Lung (tissue), 12 donors: ENCODE data around the gene TBP. TPM values are rescaled to one million over a fixed set of nuclear protein-coding genes. Genes with fewer than 3 reads are reported as not detected.

Experiments
- ATAC-seq: fragments of 200-7000 bp; cut with Tn5 transposase; one replicate; pipeline ENCODE4 v1.9.1; 2020; ENCODE audit warnings: moderate number of reproducible peaks; ENCODE audit not compliant: insufficient read depth, low FRiP score
- DNase-seq, 3 donors: peaks; one replicate each; pipeline ENCODE4 v3.0.0-alpha.2; 2013 to 2017
- H3K27ac ChIP-seq, 2 donors: one replicate each; pipeline ENCODE4 v1.5.1; 2013; ENCODE audit warnings: mild to moderate bottlenecking in 2 of 2, moderate library complexity in 2 of 2, control low read depth in 1 of 2, inconsistent platforms in 1 of 2, low read depth in 1 of 2, low read length in 1 of 2
- H3K27me3 ChIP-seq, 3 donors: one replicate each; pipeline ENCODE4 v1.5.1; 2013; ENCODE audit warnings: low read length in 2 of 3; ENCODE audit not compliant: control insufficient read depth in 3 of 3, insufficient read depth in 3 of 3
- H3K36me3 ChIP-seq, 4 donors: one replicate each; pipeline ENCODE4 v1.5.1; 2013; ENCODE audit warnings: low read length in 4 of 4, mild to moderate bottlenecking in 1 of 4, moderate library complexity in 1 of 4; ENCODE audit not compliant: control insufficient read depth in 4 of 4, insufficient read depth in 4 of 4
- H3K4me1 ChIP-seq, 5 donors: one replicate each; pipeline ENCODE4 v1.5.1; 2013; ENCODE audit warnings: low read length in 5 of 5, mild to moderate bottlenecking in 2 of 5, moderate library complexity in 1 of 5; ENCODE audit not compliant: control insufficient read depth in 5 of 5, insufficient read depth in 5 of 5
- H3K4me3 ChIP-seq: one replicate; pipeline ENCODE4 v1.5.1; 2013; ENCODE audit warnings: mild to moderate bottlenecking, control low read depth, moderate library complexity
- H3K9ac ChIP-seq, 2 donors: one replicate each; pipeline ENCODE4 v1.5.1; 2013; ENCODE audit warnings: low read length in 2 of 2, control low read depth in 1 of 2; ENCODE audit not compliant: insufficient read depth in 1 of 2
- H3K9me3 ChIP-seq, 4 donors: one replicate each; pipeline ENCODE4 v1.5.1; 2013; ENCODE audit warnings: low read length in 3 of 4, mild to moderate bottlenecking in 1 of 4, moderate library complexity in 1 of 4; ENCODE audit not compliant: control insufficient read depth in 4 of 4, insufficient read depth in 3 of 4
- CTCF ChIP-seq: IDR thresholded peaks from 2 replicates; pipeline ENCODE4 v1.5.1; 2012; ENCODE audit warnings: mild to moderate bottlenecking; ENCODE audit errors: control extremely low read depth, extremely low read depth
- WGBS, 2 donors: extraction: QIAGEN DNeasy Blood & Tissue Kit; methylation state at CpG; one replicate each; pipeline ENCODE4 v1.1.7; 2013; 5-methylcytosine and 5-hydroxymethylcytosine counted together
- polyA plus RNA-seq, 2 donors: library from polyadenylated mRNA; stranded (reverse); fragments of 200-250 nt; gene quantifications; one replicate each; pipeline ENCODE4 v1.2.1, GENCODE V29; 2013
- total RNA-seq, 2 donors: library from RNA; depleted of rRNA in 1 of 2; stranded (reverse); fragments of >200 nt in 1 of 2; gene quantifications; one replicate each; pipeline ENCODE4 v1.2.1, GENCODE V29; 2014 to 2021
- donor health status: control.
- donor health status: control.
- donor health status: Bipolar disorder and iron deficiency.
- donor health status: healthy.
- donor health status: DM: yes; HTN: yes; CAD: no.

Gene TBP
- total and polyA plus RNA-seq, 4 donors, result 9.2 to 13.7 (median 11.3) TPM

DNA sequence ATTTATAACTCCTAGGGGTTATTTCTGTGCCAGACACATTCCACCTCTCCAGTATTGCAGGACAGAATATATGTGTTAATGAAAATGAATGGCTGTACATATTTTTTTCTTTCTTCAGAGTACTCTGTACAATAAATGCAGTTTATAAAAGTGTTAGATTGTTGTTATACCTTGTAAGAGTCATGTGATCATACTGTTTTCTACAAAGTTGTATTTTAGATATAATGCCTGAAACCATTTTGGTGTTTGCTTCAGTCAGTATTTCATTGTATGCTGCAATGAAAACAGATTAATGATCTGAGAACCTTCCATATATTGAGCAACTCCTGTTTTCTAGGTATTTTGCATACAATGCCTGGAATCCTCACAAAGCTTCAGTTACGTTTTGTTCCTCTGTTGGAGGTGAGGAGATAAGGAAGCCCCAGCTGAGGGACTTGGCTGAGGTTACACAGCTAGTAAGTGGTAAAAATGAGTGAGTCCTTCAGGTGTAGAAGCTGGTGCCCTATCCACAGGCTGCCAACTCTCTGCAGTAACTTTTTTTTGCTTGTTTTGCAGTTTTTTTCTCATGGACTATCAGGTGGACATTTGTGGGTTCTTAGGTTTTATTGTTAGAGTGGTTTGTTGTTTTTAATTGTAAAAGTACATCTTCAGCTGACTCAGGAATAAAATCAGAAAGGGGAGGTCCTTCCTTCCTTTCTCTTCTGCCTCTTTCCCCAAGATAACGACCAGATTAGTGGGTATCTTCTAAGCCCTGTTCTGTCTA lies 18.7 kb downstream of the TBP start:
- no peak overlapping the region for H3K9ac ChIP-seq
- no peaks in the 10 kb centered on the region for H3K9me3 ChIP-seq
- no peak overlapping the region for H3K4me3 ChIP-seq
- no peak for TF ChIP-seq CTCF
- DNase-seq (no peak), ATAC-seq (no peak)
- peaks cover 24 to 50% (median 32%) of the 10 kb centered on the region in 4 donors for H3K36me3 ChIP-seq
- WGBS, 2 donors, result 63 to 78% methylated on average over 2 of the region's 2 CpGs
- peaks cover 0 to 1% (median 0%) of the 10 kb centered on the region in 5 donors for H3K4me1 ChIP-seq
- H3K27me3 ChIP-seq, result no peaks in the 10 kb centered on the region
- no peak overlapping the region for H3K27ac ChIP-seq

DNA sequence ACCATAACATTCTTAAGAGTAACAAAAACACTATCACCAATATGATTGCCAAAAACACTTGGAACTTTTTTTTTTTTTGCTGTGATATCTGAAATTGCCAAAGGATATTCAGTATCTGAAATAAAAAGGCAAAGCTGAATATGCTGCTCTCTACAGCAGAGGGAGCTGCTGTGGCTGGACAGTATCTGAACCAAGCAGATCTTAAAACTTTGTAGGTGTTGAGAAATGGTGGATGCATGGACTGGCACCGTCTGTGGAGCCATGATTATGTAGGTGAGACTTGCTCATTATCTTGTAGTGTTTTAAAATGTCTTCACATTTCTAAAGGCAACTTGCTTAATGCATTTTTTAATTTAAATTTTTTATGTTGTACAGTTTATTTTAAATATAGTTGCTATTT lies 21.1 kb downstream of the TBP start:
- no peaks in the 10 kb centered on the region for H3K27me3 ChIP-seq
- TF ChIP-seq CTCF, result no peak
- peaks cover 21 to 43% (median 24%) of the 10 kb centered on the region in 4 donors for H3K36me3 ChIP-seq
- no peaks in the 10 kb centered on the region for H3K4me1 ChIP-seq
- H3K9ac ChIP-seq, result no peak overlapping the region
- H3K9me3 ChIP-seq, result no peaks in the 10 kb centered on the region
- no peak overlapping the region for H3K27ac ChIP-seq
- WGBS, 2 donors, result 86 to 87% methylated on average over 1 of the region's 1 CpG
- no peak for DNase-seq
- H3K4me3 ChIP-seq, result no peak overlapping the region
- ATAC-seq, result no peak

DNA sequence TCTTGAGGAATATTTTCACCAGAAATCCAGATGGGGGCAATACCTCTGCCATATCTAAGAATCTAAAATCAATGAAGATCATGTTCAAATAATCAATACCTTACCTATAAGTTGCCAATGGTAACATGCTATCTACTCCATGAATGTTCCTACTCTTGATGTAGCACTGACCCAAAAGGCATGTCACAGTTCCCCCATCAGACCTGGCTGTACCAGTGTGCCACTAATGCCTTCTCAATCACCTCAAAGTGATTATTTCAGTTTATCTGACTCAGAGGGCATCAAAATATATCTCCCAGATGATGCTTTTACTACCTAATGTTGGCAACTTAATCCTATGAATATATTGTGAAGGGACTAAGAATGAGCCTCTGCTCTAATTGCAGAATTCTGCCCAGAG lies 24.7 kb downstream of the TBP start:
- H3K9ac ChIP-seq, result no peak overlapping the region
- no peak for TF ChIP-seq CTCF
- H3K36me3 ChIP-seq, result peaks cover 14 to 45% (median 25%) of the 10 kb centered on the region in 4 donors
- H3K4me3 ChIP-seq, result no peak overlapping the region
- H3K9me3 ChIP-seq, result no peaks in the 10 kb centered on the region
- H3K27ac ChIP-seq, result no peak overlapping the region
- DNase-seq (no peak), ATAC-seq (no peak)
- H3K4me1 ChIP-seq, result peaks cover 0 to 8% (median 0%) of the 10 kb centered on the region in 5 donors
- no peaks in the 10 kb centered on the region for H3K27me3 ChIP-seq
